ENCODE results near the gene FNDC10. TPM values are rescaled to one million over a fixed set of nuclear protein-coding genes. Genes with fewer than 3 reads are reported as not detected.

The FNDC10 gene
- total RNA-seq, 1 experiment from 2014 or later, result 15.6 TPM

- Mint-ChIP-seq H3K27ac (ENCODE audit: unreplicated experiment) (no peak overlapping the region), H3K36me3 (ENCODE audit: insufficient read depth, unreplicated experiment) (peaks cover 13% of the 10 kb centered on the region), H3K4me1 (ENCODE audit: low read depth, unreplicated experiment) (no peaks in the 10 kb centered on the region), H3K27me3 (ENCODE audit: insufficient read depth, unreplicated experiment) (no peaks in the 10 kb centered on the region), H3K4me3 (ENCODE audit: unreplicated experiment) (no peak overlapping the region), H3K9me3 (ENCODE audit: unreplicated experiment) (no peaks in the 10 kb centered on the region)
- no peak overlapping the region for H3K4me3 ChIP-seq (ENCODE audit: low read depth, low read length)
- intact Hi-C loops (cut with micrococcal nuclease; ENCODE audit: unreplicated experiment), result no loop called here
- BruUV-seq (replicated peaks), result no TSS peak
- no peaks in the 10 kb centered on the region for H3K27me3 ChIP-seq (replicated peaks; ENCODE audit: control insufficient read depth, insufficient read depth, low read length)
- TF ChIP-seq, protein P1, sequence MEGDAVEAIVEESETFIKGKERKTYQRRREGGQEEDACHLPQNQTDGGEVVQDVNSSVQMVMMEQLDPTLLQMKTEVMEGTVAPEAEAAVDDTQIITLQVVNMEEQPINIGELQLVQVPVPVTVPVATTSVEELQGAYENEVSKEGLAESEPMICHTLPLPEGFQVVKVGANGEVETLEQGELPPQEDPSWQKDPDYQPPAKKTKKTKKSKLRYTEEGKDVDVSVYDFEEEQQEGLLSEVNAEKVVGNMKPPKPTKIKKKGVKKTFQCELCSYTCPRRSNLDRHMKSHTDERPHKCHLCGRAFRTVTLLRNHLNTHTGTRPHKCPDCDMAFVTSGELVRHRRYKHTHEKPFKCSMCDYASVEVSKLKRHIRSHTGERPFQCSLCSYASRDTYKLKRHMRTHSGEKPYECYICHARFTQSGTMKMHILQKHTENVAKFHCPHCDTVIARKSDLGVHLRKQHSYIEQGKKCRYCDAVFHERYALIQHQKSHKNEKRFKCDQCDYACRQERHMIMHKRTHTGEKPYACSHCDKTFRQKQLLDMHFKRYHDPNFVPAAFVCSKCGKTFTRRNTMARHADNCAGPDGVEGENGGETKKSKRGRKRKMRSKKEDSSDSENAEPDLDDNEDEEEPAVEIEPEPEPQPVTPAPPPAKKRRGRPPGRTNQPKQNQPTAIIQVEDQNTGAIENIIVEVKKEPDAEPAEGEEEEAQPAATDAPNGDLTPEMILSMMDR (IDR thresholded peaks at IDR 0.05; ENCODE audit: insufficient read depth in 1 of 2, low read depth in 1 of 2, low read length in 1 of 2, severe bottlenecking in 1 of 2, unreplicated experiment in 1 of 2), result no peak
- H3K36me3 ChIP-seq (ENCODE audit: control insufficient read depth, insufficient read depth, low read length), result no peaks in the 10 kb centered on the region
- DNase-seq, result no peak
- H3K4me1 ChIP-seq, result no peaks in the 10 kb centered on the region
- ChIA-PET CTCF (no interaction called here), POLR2A (no interaction called here)
- no peaks in the 10 kb centered on the region for H3K9me3 ChIP-seq
Observed at GRCh38 chr1:1629430-1630190, 29.7 kb upstream of the FNDC10 start.

DNA sequence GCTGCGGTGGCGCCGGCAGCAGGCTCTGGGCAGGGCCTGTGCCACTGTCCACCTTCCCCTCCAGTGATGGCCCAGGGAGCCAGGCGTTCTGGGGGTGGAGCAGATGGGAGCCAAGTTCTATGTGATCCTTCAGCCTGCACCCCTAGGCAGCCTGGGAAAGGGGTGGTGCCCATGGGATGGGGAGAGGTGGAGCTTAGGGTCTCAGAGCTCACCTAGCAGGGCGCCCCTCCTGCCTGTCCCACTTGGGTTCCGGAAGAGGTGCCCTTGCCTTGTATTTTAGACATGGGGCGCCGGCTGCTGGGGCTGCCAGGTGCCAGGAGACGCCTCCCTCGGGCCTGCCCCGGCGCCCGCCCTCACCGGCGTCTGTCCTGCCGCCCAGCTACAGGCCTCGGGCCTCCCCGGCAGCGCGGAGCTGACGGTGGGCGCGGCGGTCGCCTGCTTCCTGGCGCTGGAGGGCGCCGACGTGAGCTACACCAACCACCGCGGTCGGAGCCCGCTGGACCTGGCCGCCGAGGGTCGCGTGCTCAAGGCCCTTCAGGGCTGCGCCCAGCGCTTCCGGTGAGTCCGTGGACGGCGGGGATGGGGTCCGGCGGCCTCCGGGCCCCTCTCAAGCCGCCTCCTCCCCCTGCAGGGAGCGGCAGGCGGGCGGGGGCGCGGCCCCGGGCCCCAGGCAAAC lies 29.0 kb upstream of the FNDC10 start:
- DNase-seq, result no peak

More for the DNA sequence above, 29.0 kb upstream of the FNDC10 start:
- Histone ChIP-seq H3K36me3 (ENCODE audit: control insufficient read depth, insufficient read depth, low read length) (no peaks in the 10 kb centered on the region), H3K4me3 (ENCODE audit: low read depth, low read length) (no peak overlapping the region), H3K27me3 (replicated peaks; ENCODE audit: control insufficient read depth, insufficient read depth, low read length) (no peaks in the 10 kb centered on the region), H3K9me3 (no peaks in the 10 kb centered on the region), H3K4me1 (no peaks in the 10 kb centered on the region)
- no peaks in the 10 kb centered on the region for H3K9me3 Mint-ChIP-seq (ENCODE audit: unreplicated experiment)
- intact Hi-C loops (cut with micrococcal nuclease; ENCODE audit: unreplicated experiment), result no loop called here
- TF ChIP-seq, protein P1 (IDR thresholded peaks at IDR 0.05; ENCODE audit: insufficient read depth in 1 of 2, low read depth in 1 of 2, low read length in 1 of 2, severe bottlenecking in 1 of 2, unreplicated experiment in 1 of 2), result no peak
- H3K27ac Mint-ChIP-seq (ENCODE audit: unreplicated experiment), result no peak overlapping the region
- H3K4me1 Mint-ChIP-seq (ENCODE audit: low read depth, unreplicated experiment), result no peaks in the 10 kb centered on the region
- peaks cover 13% of the 10 kb centered on the region for H3K36me3 Mint-ChIP-seq (ENCODE audit: insufficient read depth, unreplicated experiment)
- H3K4me3 Mint-ChIP-seq (ENCODE audit: unreplicated experiment), result no peak overlapping the region
- BruUV-seq (replicated peaks), result no TSS peak
- no peaks in the 10 kb centered on the region for H3K27me3 Mint-ChIP-seq (ENCODE audit: insufficient read depth, unreplicated experiment)
- CTCF ChIA-PET, result no interaction called here
- POLR2A ChIA-PET, result no interaction called here

Measured in Caco-2 (cell line).